SK-N-SH treated with all-trans-retinoic acid at 6 μM for 48 hours (cell line): Measurements from ENCODE around the gene EFCAB12.

Experiments used
- ATAC-seq: fragments of 200-7000 bp; cut with Tn5 transposase; 3 replicates; pipeline ENCODE4 v1.9.1; 2020; ENCODE audit warnings: mild to moderate bottlenecking, moderate library complexity
- ARNTL ChIP-seq: fragments of 450-650 bp; formaldehyde crosslinking; IDR thresholded peaks from 2 replicates; pipeline ENCODE4 v1.5.0; 2020; ENCODE audit warnings: low read depth, mild to moderate bottlenecking, moderate library complexity, borderline replicate concordance
- BACH2 ChIP-seq: fragments of 250-450 bp; sonication (Bioruptor Pico); IDR thresholded peaks from 2 replicates; pipeline ENCODE4 v1.9.0; 2021; ENCODE audit warnings: mild to moderate bottlenecking, borderline replicate concordance
- CREB5 ChIP-seq: fragments of 250-450 bp; sonication (Bioruptor Pico); IDR thresholded peaks from 2 replicates; pipeline ENCODE4 v1.5.1; 2020; ENCODE audit warnings: low read depth, mild to moderate bottlenecking, moderate library complexity
- CSDC2 ChIP-seq: fragments of 250-450 bp; sonication (Bioruptor Pico); IDR thresholded peaks from 2 replicates; pipeline ENCODE4 v1.5.0; 2020; ENCODE audit warnings: mild to moderate bottlenecking, moderate library complexity
- CSRNP3 ChIP-seq: fragments of 250-450 bp; sonication (Bioruptor Pico); IDR thresholded peaks from 2 replicates; pipeline ENCODE4 v1.5.1; 2021; ENCODE audit warnings: mild to moderate bottlenecking, moderate library complexity
- ESRRG ChIP-seq: fragments of 250-450 bp; sonication (Bioruptor Pico); IDR thresholded peaks from 2 replicates; pipeline ENCODE4 v1.6.1; 2021; ENCODE audit warnings: mild to moderate bottlenecking
- GLIS3 ChIP-seq: fragments of 250-450 bp; sonication (Bioruptor Pico); IDR thresholded peaks from 2 replicates; pipeline ENCODE4 v1.5.0; 2020; ENCODE audit warnings: mild to moderate bottlenecking, moderate library complexity
- ISL1 ChIP-seq: fragments of 250-450 bp; sonication (Bioruptor Pico); IDR thresholded peaks from 2 replicates; pipeline ENCODE4 v2.1.2; 2022; ENCODE audit warnings: mild to moderate bottlenecking, moderate library complexity
- OSR1 ChIP-seq: fragments of 250-450 bp; sonication (Bioruptor Pico); IDR thresholded peaks from 2 replicates; pipeline ENCODE4 v1.8.0; 2022; ENCODE audit warnings: moderate library complexity, mild to moderate bottlenecking, inconsistent platforms
- PATZ1 ChIP-seq: fragments of 250-450 bp; sonication (Bioruptor Pico); IDR thresholded peaks from 2 replicates; pipeline ENCODE4 v1.8.0; 2020; ENCODE audit warnings: mild to moderate bottlenecking, moderate library complexity, borderline replicate concordance
- PPARA ChIP-seq: fragments of 250-450 bp; sonication (Bioruptor Pico); IDR thresholded peaks from 2 replicates; pipeline ENCODE4 v1.5.0; 2020; ENCODE audit warnings: mild to moderate bottlenecking, borderline replicate concordance
- RARB ChIP-seq: fragments of 250-450 bp; sonication (Bioruptor Pico); IDR thresholded peaks from 2 replicates; pipeline ENCODE4 v1.8.0; 2021; ENCODE audit warnings: mild to moderate bottlenecking, moderate library complexity
- SNAI2 ChIP-seq: fragments of 250-450 bp; sonication (Bioruptor Pico); IDR thresholded peaks from 2 replicates; pipeline ENCODE4 v1.5.0; 2020; ENCODE audit warnings: mild to moderate bottlenecking, moderate library complexity
- TCF4 ChIP-seq: fragments of 250-450 bp; sonication (Bioruptor Pico); IDR thresholded peaks from 2 replicates; pipeline ENCODE4 v1.8.0; 2021; ENCODE audit warnings: mild to moderate bottlenecking, moderate library complexity, borderline replicate concordance
- TOX ChIP-seq: fragments of 250-450 bp; sonication (Bioruptor Pico); IDR thresholded peaks from 2 replicates; pipeline ENCODE4 v1.8.0; 2021; ENCODE audit warnings: mild to moderate bottlenecking, moderate library complexity, borderline replicate concordance
- TSHZ2 ChIP-seq: fragments of 250-450 bp; sonication (Bioruptor Pico); IDR thresholded peaks from 2 replicates; pipeline ENCODE4 v1.5.0; 2020; ENCODE audit warnings: mild to moderate bottlenecking, moderate library complexity
- ZC3H10 ChIP-seq: fragments of 250-450 bp; sonication (Bioruptor Pico); IDR thresholded peaks from 2 replicates; pipeline ENCODE4 v1.5.1; 2021; ENCODE audit warnings: mild to moderate bottlenecking, moderate library complexity
- ZFP3 ChIP-seq: fragments of 250-450 bp; sonication (Bioruptor Pico); IDR thresholded peaks from 2 replicates; pipeline ENCODE4 v1.5.0; 2020; ENCODE audit warnings: mild to moderate bottlenecking, moderate library complexity
- ZFP30 ChIP-seq: fragments of 450-650 bp; formaldehyde crosslinking; IDR thresholded peaks from 2 replicates; pipeline ENCODE4 v1.5.0; 2022; ENCODE audit warnings: mild to moderate bottlenecking, moderate library complexity
- ZNF565 ChIP-seq: fragments of 450-650 bp; formaldehyde crosslinking; conservative IDR thresholded peaks from 2 replicates; pipeline ENCODE4 v1.5.0; 2020; ENCODE audit warnings: low read depth, mild to moderate bottlenecking, moderate library complexity
- ZNF70 ChIP-seq: fragments of 450-650 bp; formaldehyde crosslinking; IDR thresholded peaks from 2 replicates; pipeline ENCODE4 v1.5.0; 2020; ENCODE audit warnings: mild to moderate bottlenecking, moderate library complexity
- ZNF8 ChIP-seq: fragments of 450-650 bp; formaldehyde crosslinking; IDR thresholded peaks from 2 replicates; pipeline ENCODE4 v1.5.0; 2020; ENCODE audit warnings: mild to moderate bottlenecking, moderate library complexity

EFCAB12 gene

GRCh38 chr3:129473067-129473768 lies 44.8 kb upstream of the EFCAB12 start (continued):
- TF ChIP-seq CSDC2 (CRISPR knock-in tag) = no peak

GRCh38 chr3:129470861-129471260 lies 42.4 kb upstream of the EFCAB12 start:
- no peak for ATAC-seq
- TF ChIP-seq ZNF8 (CRISPR knock-in tag) = no peak
- TF ChIP-seq TSHZ2 = no peak
- no peak for TF ChIP-seq ZFP3
- no peak for TF ChIP-seq ZNF70 (CRISPR knock-in tag)
- TF ChIP-seq TCF4 (CRISPR knock-in tag) = no peak
- TF ChIP-seq ISL1 (CRISPR knock-in tag) = no peak
- TF ChIP-seq GLIS3 (CRISPR knock-in tag) = no peak
- TF ChIP-seq PATZ1 (CRISPR knock-in tag) = no peak
- no peak for TF ChIP-seq OSR1 (CRISPR knock-in tag)
- no peak for TF ChIP-seq ESRRG (CRISPR knock-in tag)
- no peak for TF ChIP-seq CSDC2 (CRISPR knock-in tag)
- no peak for TF ChIP-seq CSRNP3 (CRISPR knock-in tag)
- TF ChIP-seq RARB (CRISPR knock-in tag) = no peak
- no peak for TF ChIP-seq PPARA (CRISPR knock-in tag)
- TF ChIP-seq TOX (CRISPR knock-in tag) = no peak
- TF ChIP-seq CREB5 = no peak
- TF ChIP-seq ARNTL = no peak
- TF ChIP-seq ZFP30 = no peak
- TF ChIP-seq ZC3H10 = no peak
- no peak for TF ChIP-seq ZNF565

GRCh38 chr3:129469026-129469425 lies 40.6 kb upstream of the EFCAB12 start:
- ATAC-seq = no peak
- TF ChIP-seq PATZ1 (CRISPR knock-in tag) = no peak
- no peak for TF ChIP-seq BACH2 (CRISPR knock-in tag)
- no peak for TF ChIP-seq SNAI2 (CRISPR knock-in tag)
- no peak for TF ChIP-seq PPARA (CRISPR knock-in tag)
- no peak for TF ChIP-seq ZFP30
